SU-DHL-6 (cell line): ENCODE measurements around the gene C5orf24.
A peak's percentile ranks its signal among the peaks of the same experiment; 100 is the strongest.

ENCODE experiments used
- H2AFZ ChIP-seq: fragments of 200-600 bp; sonication (generic); 2 replicates; pipeline ENCODE4 v1.6.1; 2014; ENCODE audit warnings: low read depth, mild to moderate bottlenecking, moderate library complexity, mixed read lengths, antibody characterized with exemption, low read length; ENCODE audit not compliant: severe bottlenecking
- H3F3A ChIP-seq: fragments of 200-600 bp; shearing (Covaris generic); 2 replicates; pipeline ENCODE4 v1.6.0; 2016; ENCODE audit warnings: antibody characterized with exemption, mild to moderate bottlenecking; ENCODE audit not compliant: insufficient read depth
- H3K27ac ChIP-seq: fragments of 200-600 bp; sonication (generic); 2 replicates; pipeline ENCODE4 v1.5.1; 2016; ENCODE audit warnings: low read depth, mild to moderate bottlenecking, low read length, moderate library complexity, mixed read lengths
- H3K27me3 ChIP-seq: fragments of 200-600 bp; sonication (generic), shearing (Covaris generic); 2 replicates; pipeline ENCODE4 v1.6.0; 2014; ENCODE audit warnings: mild to moderate bottlenecking, low read length
- H3K36me3 ChIP-seq: fragments of 200-600 bp; sonication (generic); 2 replicates; pipeline ENCODE4 v1.6.1; 2014; ENCODE audit warnings: mild to moderate bottlenecking, low read length, mixed read lengths
- H3K4me2 ChIP-seq: fragments of 300-600, 200-600 bp; shearing (Covaris generic), sonication (generic); 2 replicates; pipeline ENCODE4 v1.6.0; 2014; ENCODE audit warnings: low read length, low read depth, mild to moderate bottlenecking; ENCODE audit not compliant: poor library complexity, severe bottlenecking
- H3K4me3 ChIP-seq: fragments of 200-600 bp; sonication (generic); 2 replicates; pipeline ENCODE4 v1.5.1; 2014; ENCODE audit warnings: antibody characterized with exemption, low read length, mild to moderate bottlenecking, mixed read lengths; ENCODE audit not compliant: insufficient read depth, poor library complexity, severe bottlenecking
- H3K79me2 ChIP-seq: fragments of 200-600 bp; sonication (generic); 2 replicates; pipeline ENCODE4 v1.6.1; 2014; ENCODE audit warnings: mild to moderate bottlenecking, low read length, moderate library complexity; ENCODE audit not compliant: insufficient read depth
- H3K9ac ChIP-seq: fragments of 200-600 bp; sonication (generic); 2 replicates; pipeline ENCODE4 v1.7.0; 2014; ENCODE audit warnings: mild to moderate bottlenecking, low read length
- H3K9me2 ChIP-seq: fragments of 200-600 bp; sonication (generic); replicated peaks from 2 replicates; pipeline ENCODE4 v1.6.1; 2014; ENCODE audit warnings: low read length; ENCODE audit not compliant: insufficient read depth
- H3K9me3 ChIP-seq: fragments of 200-600 bp; sonication (generic); 2 replicates; pipeline ENCODE4 v1.6.1; 2014; ENCODE audit warnings: low read length, mixed read lengths; ENCODE audit not compliant: insufficient read depth
- H4K20me1 ChIP-seq: fragments of 200-600 bp; sonication (generic); 2 replicates; pipeline ENCODE4 v1.6.1; 2014; ENCODE audit warnings: low read depth, mild to moderate bottlenecking, antibody characterized with exemption, low read length, moderate library complexity, mixed read lengths
- CTCF ChIP-seq: fragments of 200-600 bp; sonication (generic); IDR thresholded peaks from one replicate; pipeline ENCODE4 v1.5.1; 2017; ENCODE audit warnings: antibody characterized with exemption, mild to moderate bottlenecking, low read length, moderate library complexity; ENCODE audit not compliant: insufficient read depth, poor library complexity, severe bottlenecking
- EZH2phosphoT487 ChIP-seq: fragments of 200-600 bp; sonication (generic), shearing (Covaris generic); conservative IDR thresholded peaks from 2 replicates; pipeline ENCODE4 v1.6.1; 2018; ENCODE audit warnings: mild to moderate bottlenecking, antibody characterized with exemption, low read length, moderate library complexity, mixed read lengths

The C5orf24 gene

GRCh38 chr5:134845852-134846640, at the start of gene C5orf24:
Gene C5orf24, plus strand, starts transcription at chr5:134845968. Its CDS starts 8,933 bp downstream, at chr5:134854901.
- Histone ChIP-seq H3K9me2 (no peaks in the 10 kb centered on the region), H3K27ac (peak within 1 kb of the TSS; percentile 88), H2AFZ (peak within 1 kb of the TSS; percentile 34), H3K36me3 (peaks cover under 1% of the 10 kb centered on the region; the same call in 1 of the 2 replicates), H3K4me3 (peak within 1 kb of the TSS; percentile 80), H3K9ac (peak within 1 kb of the TSS; percentile 93), H3K79me2 (peaks cover 32% of the 10 kb centered on the region), H3F3A (peaks cover 12% of the 10 kb centered on the region), H3K4me2 (peak within 1 kb of the TSS; percentile 98), H3K9me3 (no peaks in the 10 kb centered on the region), H3K27me3 (no peaks in the 10 kb centered on the region), H4K20me1 (0 out of 2 replicates have a peak, but pooled peaks cover under 1% of the 10 kb centered on the region)
- TF ChIP-seq EZH2phosphoT487 (no peak), CTCF (no peak)

GRCh38 chr5:134798468-134798867, 47.3 kb upstream of the C5orf24 start:
- Histone ChIP-seq H3K4me3 (no peak overlapping the region), H3K4me2 (no peak overlapping the region), H3K9ac (no peak overlapping the region), H3K79me2 (0 out of 2 replicates have a peak, but pooled peaks cover 4% of the 10 kb centered on the region), H3K27me3 (no peaks in the 10 kb centered on the region), H4K20me1 (no peaks in the 10 kb centered on the region), H3K36me3 (peaks cover 24% of the 10 kb centered on the region), H3K9me3 (no peaks in the 10 kb centered on the region), H3F3A (peaks cover 6% of the 10 kb centered on the region; the same call in 1 of the 2 replicates), H3K27ac (no peak overlapping the region), H3K9me2 (no peaks in the 10 kb centered on the region), H2AFZ (no peak overlapping the region)
- no peak for TF ChIP-seq CTCF
- no peak for TF ChIP-seq EZH2phosphoT487

GRCh38 chr5:134803821-134804220, 41.9 kb upstream of the C5orf24 start:
- H3K9me3 ChIP-seq = no peaks in the 10 kb centered on the region
- peaks cover 6% of the 10 kb centered on the region; the same call in 1 of the 2 replicates for H3F3A ChIP-seq
- H3K27ac ChIP-seq = no peak overlapping the region
- no peak overlapping the region for H3K4me2 ChIP-seq
- H3K27me3 ChIP-seq = no peaks in the 10 kb centered on the region
- no peak overlapping the region for H3K4me3 ChIP-seq
- no peak for TF ChIP-seq CTCF
- TF ChIP-seq EZH2phosphoT487 = no peak
- H2AFZ ChIP-seq = no peak overlapping the region
- H3K36me3 ChIP-seq = peaks cover 21% of the 10 kb centered on the region
- no peaks in the 10 kb centered on the region for H4K20me1 ChIP-seq
- peaks cover 9% of the 10 kb centered on the region; the same call in 1 of the 2 replicates for H3K79me2 ChIP-seq
- no peak overlapping the region for H3K9ac ChIP-seq
- H3K9me2 ChIP-seq = no peaks in the 10 kb centered on the region
